GM19025 (cell line): ENCODE measurements around the gene CCDC8.
"Not testable (repeated sequence)": the region's sequence is repeated elsewhere in the genome, so short reads cannot be mapped to it uniquely, and the experiment has no call there.

ENCODE experiments used
- ATAC-seq: cut with Tn5 transposase; IDR thresholded peaks from one replicate; pipeline ENCODE4 v1.9.1; 2021; ENCODE audit warnings: mild to moderate bottlenecking, low read depth, moderate library complexity; ENCODE audit not compliant: unreplicated experiment

The CCDC8 gene

GRCh38 chr19:46413262-46414031 lies at the start of gene CCDC8:
TSS of gene CCDC8 (minus strand) at chr19:46413564. CDS start at chr19:46412810, 754 bp downstream.
- no peak for ATAC-seq

- ATAC-seq: no peak
These were observed 48.2 kb upstream of the CCDC8 start for GRCh38 chr19:46461537-46461936.

- no peak for ATAC-seq
These were observed 47.6 kb upstream of the CCDC8 start for GRCh38 chr19:46460981-46461380.

GRCh38 chr19:46460055-46460454 lies 46.7 kb upstream of the CCDC8 start:
- no peak for ATAC-seq

- ATAC-seq: no peak
These were observed 43.6 kb upstream of the CCDC8 start for GRCh38 chr19:46456930-46457329.

- no peak for ATAC-seq
These were observed 40.9 kb upstream of the CCDC8 start for GRCh38 chr19:46454244-46454643.

GRCh38 chr19:46453661-46454060 lies 40.3 kb upstream of the CCDC8 start:
- ATAC-seq: no peak

- ATAC-seq: no peak
These were observed 38.8 kb upstream of the CCDC8 start for GRCh38 chr19:46452186-46452585.

- ATAC-seq: no peak
These were observed 38.0 kb upstream of the CCDC8 start for GRCh38 chr19:46451352-46451751.

GRCh38 chr19:46450737-46451136 lies 37.4 kb upstream of the CCDC8 start:
- no peak for ATAC-seq

- no peak for ATAC-seq
These were observed 35.9 kb upstream of the CCDC8 start for GRCh38 chr19:46449228-46449627.

GRCh38 chr19:46448601-46449000 lies 35.2 kb upstream of the CCDC8 start:
- no peak for ATAC-seq

- no peak for ATAC-seq
These were observed 34.5 kb upstream of the CCDC8 start for GRCh38 chr19:46447824-46448223.

GRCh38 chr19:46447006-46447405 lies 33.6 kb upstream of the CCDC8 start:
- no peak for ATAC-seq

- ATAC-seq: no peak
These were observed 32.7 kb upstream of the CCDC8 start for GRCh38 chr19:46446021-46446420.

- ATAC-seq: no peak
These were observed 29.6 kb upstream of the CCDC8 start for GRCh38 chr19:46442808-46443450.

GRCh38 chr19:46441866-46442265 lies 28.5 kb upstream of the CCDC8 start:
- no peak for ATAC-seq

- not testable (repeated sequence) for ATAC-seq
These were observed 22.3 kb upstream of the CCDC8 start for GRCh38 chr19:46435689-46436088.

- ATAC-seq: no peak
These were observed 21.6 kb upstream of the CCDC8 start for GRCh38 chr19:46435009-46435408.

GRCh38 chr19:46433470-46433869 lies 20.1 kb upstream of the CCDC8 start:
- ATAC-seq: not testable (repeated sequence)

GRCh38 chr19:46431824-46432223 lies 18.5 kb upstream of the CCDC8 start:
- no peak for ATAC-seq

GRCh38 chr19:46429999-46430398 lies 16.6 kb upstream of the CCDC8 start:
- no peak for ATAC-seq
